GM19351 (cell line): ENCODE data around the gene SF3B3.
"Not testable (repeated sequence)": the region's sequence is repeated elsewhere in the genome, so short reads cannot be mapped to it uniquely, and the experiment has no call there.

Experiments
- ATAC-seq: cut with Tn5 transposase; IDR thresholded peaks from one replicate; pipeline ENCODE4 v1.9.1; 2021; ENCODE audit warnings: mild to moderate bottlenecking, moderate library complexity; ENCODE audit not compliant: unreplicated experiment

The SF3B3 gene

DNA sequence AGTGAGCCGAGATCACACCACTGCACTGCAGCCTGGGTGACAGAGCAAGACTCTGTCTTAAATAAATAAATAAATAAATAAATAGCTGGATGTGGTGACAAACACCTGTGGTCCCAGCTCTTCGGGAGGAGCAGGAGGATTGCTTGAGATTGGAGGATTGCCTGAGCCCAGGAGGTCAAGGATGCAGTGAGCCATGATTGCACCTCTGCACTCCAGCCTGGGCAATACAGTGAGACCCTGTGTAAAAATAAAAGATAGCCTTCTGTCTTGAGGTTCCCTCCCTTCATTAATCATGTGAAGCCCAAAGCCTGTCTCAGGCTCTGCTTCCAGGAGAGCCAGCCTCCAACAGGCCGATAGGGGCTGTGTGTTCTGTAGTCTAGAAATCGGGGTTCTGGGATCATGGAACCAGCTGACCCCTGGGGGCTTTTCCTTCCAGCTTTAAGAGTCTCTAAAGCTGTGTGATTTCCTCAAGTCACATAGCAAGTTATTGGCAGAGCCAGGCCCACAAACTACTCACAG lies 88.2 kb downstream of the SF3B3 start:
- no peak for ATAC-seq

GRCh38 chr16:70612931-70613330 lies 89.3 kb downstream of the SF3B3 start:
- no peak for ATAC-seq

GRCh38 chr16:70614208-70614951 lies 90.8 kb downstream of the SF3B3 start:
- no peak for ATAC-seq

- no peak for ATAC-seq
Measured at GRCh38 chr16:70615945-70616344, 92.3 kb downstream of the SF3B3 start.

GRCh38 chr16:70621864-70622263 lies 98.2 kb downstream of the SF3B3 start:
- ATAC-seq: not testable (repeated sequence)
